GM12878 (cell line): Measurements from ENCODE around the gene PCIF1. TPM values are rescaled to one million over a fixed set of nuclear protein-coding genes. Genes with fewer than 3 reads are reported as not detected.

ENCODE experiments used
- ATAC-seq: fragments of 200-7000 bp; cut with Tn5 transposase; 3 replicates; pipeline ENCODE4 v1.9.1; 2020; ENCODE audit warnings: mild to moderate bottlenecking, moderate library complexity
- BruUV-seq: library from RNA; stranded (reverse); fragments of 400-500 nt; replicated peaks from 2 replicates; lab custom pipeline; 2021; lab: Mats Ljungman, UMichigan
- CTCF ChIA-PET: fragments of 300-600 bp; sonication (Branson Sonifier 250); formaldehyde crosslinking; extraction: SDS; loops from one replicate; lab custom pipeline; 2021; ENCODE audit warnings: inconsistent platforms; lab: Yijun Ruan, JAX
- POLR2A ChIA-PET: fragments of 350-600 bp; formaldehyde crosslinking; extraction: SDS; loops from one replicate; lab custom pipeline; 2021; ENCODE audit warnings: inconsistent platforms; lab: Charles Lee
- RAD21 ChIA-PET: fragments of 300-600 bp; sonication (Branson Sonifier 250); formaldehyde crosslinking; loops from one replicate; lab custom pipeline; 2023; ENCODE audit warnings: antibody characterized with exemption; ENCODE audit not compliant: unreplicated experiment; lab: Charles Lee
- SMC1A ChIA-PET: fragments of 300-600 bp; sonication (Branson Sonifier 250); formaldehyde crosslinking; loops from one replicate; lab custom pipeline; 2023; ENCODE audit not compliant: unreplicated experiment, uncharacterized antibody; lab: Charles Lee
- DNase-seq: peaks from one replicate; pipeline ENCODE4 v3.0.0-alpha.2; 2011; ENCODE audit warnings: low read depth, low spot score
- FAIRE-seq: peaks from 3 replicates; lab custom pipeline; 2011; peaks lifted over from hg19 to GRCh38; lab: Jason Lieb, UNC
- H2AFZ ChIP-seq: 2 replicates; pipeline ENCODE4 v1.6.0; 2011; ENCODE audit warnings: low read depth, low read length, control low read depth; ENCODE audit not compliant: control insufficient read depth
- H3K27ac ChIP-seq: 2 replicates; pipeline ENCODE4 v1.5.1; 2011; ENCODE audit warnings: control low read depth; ENCODE audit not compliant: control insufficient read depth, insufficient read depth
- H3K27me3 ChIP-seq, 2 experiments: replicated peaks in 1 of 2; 2 replicates each; pipeline versions ENCODE4 v1.6.0 to v1.6.1; 2011; ENCODE audit warnings: low read length in 1 of 2; ENCODE audit not compliant: control insufficient read depth in 2 of 2, insufficient read depth in 2 of 2
- H3K36me3 ChIP-seq, 2 experiments: 2 replicates each; pipeline ENCODE4 v1.5.1; 2011; ENCODE audit warnings: low read length in 1 of 2; ENCODE audit not compliant: control insufficient read depth in 2 of 2, insufficient read depth in 2 of 2
- H3K4me1 ChIP-seq: 2 replicates; pipeline ENCODE4 v1.6.1; 2011; ENCODE audit warnings: mild to moderate bottlenecking, low read length, moderate library complexity, mixed read lengths; ENCODE audit not compliant: control insufficient read depth, insufficient read depth
- H3K4me2 ChIP-seq: 2 replicates; pipeline ENCODE4 v1.6.0; 2011; ENCODE audit warnings: control low read depth; ENCODE audit not compliant: control insufficient read depth, insufficient read depth
- H3K4me3 ChIP-seq: fragments of 200-600 bp; sonication (generic); 2 replicates; pipeline ENCODE4 v1.5.1; 2016
- H3K79me2 ChIP-seq: 2 replicates; pipeline ENCODE4 v1.6.0; 2011; ENCODE audit warnings: low read length; ENCODE audit not compliant: control insufficient read depth, insufficient read depth
- H3K9ac ChIP-seq: 2 replicates; pipeline ENCODE4 v1.8.0; 2011; ENCODE audit warnings: low read length, control low read depth, mixed read lengths; ENCODE audit not compliant: control insufficient read depth, insufficient read depth
- H3K9me3 ChIP-seq: replicated peaks from 3 replicates; pipeline ENCODE4 v1.5.1; 2011; ENCODE audit warnings: mild to moderate bottlenecking, low read length; ENCODE audit not compliant: control insufficient read depth, insufficient read depth
- H4K20me1 ChIP-seq: 2 replicates; pipeline ENCODE4 v1.6.0; 2011; ENCODE audit not compliant: control insufficient read depth, insufficient read depth
- ATF7 ChIP-seq: fragments of 450-650 bp; IDR thresholded peaks from 2 replicates; pipeline ENCODE4 v1.6.1; 2016; ENCODE audit warnings: low read depth, mild to moderate bottlenecking
- POLR2A ChIP-seq: IDR thresholded peaks from 2 replicates; pipeline ENCODE4 v1.6.1; 2011; ENCODE audit warnings: low read depth, mild to moderate bottlenecking, low read length
- ZNF622 ChIP-seq: fragments of 450-650 bp; IDR thresholded peaks from 2 replicates; pipeline ENCODE4 v1.6.1; 2017; ENCODE audit warnings: mild to moderate bottlenecking, inconsistent platforms
- WGBS: methylation state at CpG from one replicate; pipeline ENCODE4 v1.1.6; 2016; ENCODE audit warnings: low lambda C conversion rate; ENCODE audit not compliant: insufficient replicate concordance, insufficient coverage; ENCODE audit errors: missing lambda C conversion rate; 5-methylcytosine and 5-hydroxymethylcytosine counted together
- in situ Hi-C: fragments of 300-500 bp; cut with MboI; formaldehyde crosslinking; loops from 9 replicates; pipeline ENCODE4 v1.14.3; 2018; ENCODE audit warnings: mixed read lengths
- intact Hi-C: fragments of 100-400 bp; cut with micrococcal nuclease; formaldehyde crosslinking; loops from one replicate; pipeline ENCODE4 v1.14.2; 2022; ENCODE audit not compliant: unreplicated experiment
- polyA plus RNA-seq, 11 experiments: library from polyadenylated mRNA; depleted of rRNA in 4 of 11; unstranded in 6 of 11; stranded (reverse) in 5 of 11; fragments of >200 nt; fragmentation: Nextera tagmentation in 4 of 11; fragmentation: Illumina TruSeq in 1 of 11; extraction: Ambion mirVana in 4 of 11; extraction: Trizol in 1 of 11; gene quantifications; 1 replicate in 1 of 11; 2 replicates in 10 of 11; pipeline versions ENCODE4 v1.2.1 to v1.2.3, GENCODE V29; 2011 to 2016; ENCODE audit warnings: inconsistent platforms in 2 of 11, missing spikeins in 2 of 11, low read depth in 1 of 11
- total RNA-seq, 4 experiments: library from RNA; depleted of rRNA in 3 of 4; stranded (reverse); fragments of >200 nt in 3 of 4; fragmentation: Illumina TruSeq in 1 of 4; extraction: Trizol in 1 of 4; gene quantifications; 2 replicates each; pipeline versions ENCODE4 v1.2.1 to v1.2.3, GENCODE V29; 2013 to 2021
- TF ChIP-seq, protein P1 (sequence below): IDR thresholded peaks from 2 replicates; pipeline ENCODE4 v1.6.1; 2011; ENCODE audit warnings: borderline replicate concordance, low read depth, mild to moderate bottlenecking, moderate library complexity, low read length; ENCODE audit not compliant: insufficient read depth, poor library complexity, severe bottlenecking

Gene PCIF1
- total and polyA plus RNA-seq, 10 of the 15 experiments (the other 5 are each of a cell fraction or from before 2014, with no cell fraction given): 8.4 to 32.9 (median 17.6) TPM

GRCh38 chr20:45962031-45962755, 27.7 kb downstream of the PCIF1 start:
- ChIA-PET RAD21 (interaction anchor here (0.6 to 6.3 kb wide), 6 partner anchors 27 to 799 kb away, joined by 3 to 66 read pairs (median 4); partner anchors contain the start of genes CTSA, PCIF1 and UBE2C), SMC1A (interaction anchor here (0.6 to 4.8 kb wide), 7 partner anchors 8 to 167 kb away, joined by 3 to 35 read pairs (median 6); partner anchors contain the start of gene PCIF1), POLR2A (interaction anchor here (0.6 to 3.2 kb wide), 7 partner anchors 8 to 716 kb away, joined by 3 to 35 read pairs (median 8); partner anchors contain the start of gene PCIF1), CTCF (interaction anchor here (0.6 to 9.4 kb wide), 17 partner anchors 8 to 332 kb away, joined by 3 to 130 read pairs (median 6); partner anchors contain the start of genes PCIF1, UBE2C, WFDC10A and ZNF335)
- peaks cover 25 to 55% of the 10 kb centered on the region in 2 experiments for H3K36me3 ChIP-seq
- FAIRE-seq (no peak), DNase-seq (no peak), ATAC-seq (no peak)
- H2AFZ ChIP-seq: no peak overlapping the region
- H3K9ac ChIP-seq: no peak overlapping the region
- peaks cover 18% of the 10 kb centered on the region for H3K4me1 ChIP-seq
- intact Hi-C loops: loop anchor here (5.0 kb wide), 1 partner anchor 150 kb away; the partner anchor contains the start of gene UBE2C
- BruUV-seq: no TSS peak
- in situ Hi-C loops: no loop called here
- H3K9me3 ChIP-seq: no peaks in the 10 kb centered on the region
- WGBS: 95% methylated on average over 26 of the region's 26 CpGs
- no peak overlapping the region for H3K4me2 ChIP-seq
- no peaks in the 10 kb centered on the region for H3K79me2 ChIP-seq
- no peaks in the 10 kb centered on the region for H4K20me1 ChIP-seq
- no peak overlapping the region for H3K4me3 ChIP-seq
- H3K27ac ChIP-seq: no peak overlapping the region
- TF ChIP-seq, protein P1, sequence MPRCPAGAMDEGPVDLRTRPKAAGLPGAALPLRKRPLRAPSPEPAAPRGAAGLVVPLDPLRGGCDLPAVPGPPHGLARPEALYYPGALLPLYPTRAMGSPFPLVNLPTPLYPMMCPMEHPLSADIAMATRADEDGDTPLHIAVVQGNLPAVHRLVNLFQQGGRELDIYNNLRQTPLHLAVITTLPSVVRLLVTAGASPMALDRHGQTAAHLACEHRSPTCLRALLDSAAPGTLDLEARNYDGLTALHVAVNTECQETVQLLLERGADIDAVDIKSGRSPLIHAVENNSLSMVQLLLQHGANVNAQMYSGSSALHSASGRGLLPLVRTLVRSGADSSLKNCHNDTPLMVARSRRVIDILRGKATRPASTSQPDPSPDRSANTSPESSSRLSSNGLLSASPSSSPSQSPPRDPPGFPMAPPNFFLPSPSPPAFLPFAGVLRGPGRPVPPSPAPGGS: no peak
- TF ChIP-seq ZNF622 (no peak), ATF7 (no peak), POLR2A (0 out of 2 replicates have a peak, but pooled peaks have one; percentile 14)
- no peaks in the 10 kb centered on the region for H3K27me3 ChIP-seq
